GM12875 (cell line): ENCODE results near the gene PARN.

ENCODE experiments used
- H3K4me3 ChIP-seq: one replicate; pipeline ENCODE4 v1.5.1; 2011; ENCODE audit warnings: low read depth, low read length, control low read depth
- TF ChIP-seq, protein P1 (sequence below): IDR thresholded peaks from 2 replicates; pipeline ENCODE4 v1.5.1; 2011; ENCODE audit warnings: low read depth, mild to moderate bottlenecking, control low read depth, inconsistent platforms, low read length, moderate library complexity, borderline replicate concordance; ENCODE audit not compliant: insufficient read depth

Gene PARN

GRCh38 chr16:14629612-14629918 is 495 bp downstream of the PARN start:
- H3K4me3 ChIP-seq = peak overlapping the region; percentile 74
- TF ChIP-seq, protein P1, sequence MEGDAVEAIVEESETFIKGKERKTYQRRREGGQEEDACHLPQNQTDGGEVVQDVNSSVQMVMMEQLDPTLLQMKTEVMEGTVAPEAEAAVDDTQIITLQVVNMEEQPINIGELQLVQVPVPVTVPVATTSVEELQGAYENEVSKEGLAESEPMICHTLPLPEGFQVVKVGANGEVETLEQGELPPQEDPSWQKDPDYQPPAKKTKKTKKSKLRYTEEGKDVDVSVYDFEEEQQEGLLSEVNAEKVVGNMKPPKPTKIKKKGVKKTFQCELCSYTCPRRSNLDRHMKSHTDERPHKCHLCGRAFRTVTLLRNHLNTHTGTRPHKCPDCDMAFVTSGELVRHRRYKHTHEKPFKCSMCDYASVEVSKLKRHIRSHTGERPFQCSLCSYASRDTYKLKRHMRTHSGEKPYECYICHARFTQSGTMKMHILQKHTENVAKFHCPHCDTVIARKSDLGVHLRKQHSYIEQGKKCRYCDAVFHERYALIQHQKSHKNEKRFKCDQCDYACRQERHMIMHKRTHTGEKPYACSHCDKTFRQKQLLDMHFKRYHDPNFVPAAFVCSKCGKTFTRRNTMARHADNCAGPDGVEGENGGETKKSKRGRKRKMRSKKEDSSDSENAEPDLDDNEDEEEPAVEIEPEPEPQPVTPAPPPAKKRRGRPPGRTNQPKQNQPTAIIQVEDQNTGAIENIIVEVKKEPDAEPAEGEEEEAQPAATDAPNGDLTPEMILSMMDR = no peak

DNA sequence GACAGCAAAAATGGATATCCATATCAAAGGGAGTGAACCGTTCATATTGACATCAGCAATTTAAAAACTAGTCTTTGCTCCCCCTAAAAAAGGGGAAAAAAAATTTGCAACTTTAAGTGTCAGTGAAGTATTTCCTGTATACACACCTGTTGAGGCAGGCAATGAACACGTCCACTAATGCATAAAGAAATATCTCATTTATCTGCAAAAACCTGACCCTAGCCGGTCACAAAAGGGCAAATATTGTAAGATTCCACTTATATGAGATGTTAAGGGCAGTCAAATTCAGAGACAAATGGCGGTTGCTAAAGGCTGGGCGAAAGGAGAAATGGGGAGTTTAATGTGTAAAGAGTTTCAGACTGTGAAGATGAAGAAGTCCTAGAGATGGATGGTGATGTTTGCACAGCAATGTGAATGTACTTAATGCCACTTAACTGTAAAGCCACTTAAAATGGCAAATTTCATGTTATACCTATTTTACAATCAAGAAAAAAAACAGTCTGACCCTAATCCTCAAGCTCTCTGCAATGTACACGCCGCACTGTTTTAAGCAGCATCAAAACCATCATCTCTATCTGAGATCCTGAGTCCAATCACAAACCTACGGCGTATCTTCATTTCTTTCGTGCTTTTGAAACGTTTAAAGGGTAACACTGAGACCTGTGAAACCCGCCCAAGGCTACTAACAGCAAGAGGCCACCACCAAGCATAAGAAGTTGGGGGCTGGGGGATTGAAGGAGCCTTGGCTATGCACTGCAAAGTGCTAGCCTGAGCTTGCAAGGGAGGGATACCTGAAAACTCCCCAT is 1.1 kb downstream of the PARN start:
- peak overlapping the region; percentile 74 for H3K4me3 ChIP-seq
- TF ChIP-seq, protein P1 = no peak

DNA sequence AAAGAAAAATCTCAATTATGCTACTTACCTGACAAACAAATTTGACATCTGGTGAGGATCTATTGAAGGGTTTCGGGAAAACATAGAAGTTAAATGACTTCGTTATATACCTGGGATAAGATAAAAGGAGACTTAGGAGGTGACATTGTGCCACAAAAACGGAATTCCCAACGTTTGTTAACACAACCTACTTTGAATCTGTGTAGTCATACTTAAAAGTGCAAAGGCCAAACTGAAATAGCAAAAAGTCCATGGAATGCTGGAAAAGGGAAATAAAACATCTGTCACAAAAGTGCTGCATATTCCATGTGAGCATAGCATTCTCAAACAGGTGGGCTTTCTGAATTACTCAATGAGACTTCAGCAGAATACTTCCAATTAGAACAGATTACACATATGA is 3.0 kb downstream of the PARN start:
- H3K4me3 ChIP-seq = no peak overlapping the region
- TF ChIP-seq, protein P1 = no peak

GRCh38 chr16:14618566-14618965 is 11.5 kb downstream of the PARN start:
- TF ChIP-seq, protein P1 = no peak

GRCh38 chr16:14616280-14616679 is 13.8 kb downstream of the PARN start:
- TF ChIP-seq, protein P1 = no peak

More at GRCh38 chr16:14618566-14618965, 11.5 kb downstream of the PARN start:
- no peak overlapping the region for H3K4me3 ChIP-seq

GRCh38 chr16:14613991-14614390 is 16.1 kb downstream of the PARN start:
- TF ChIP-seq, protein P1 = no peak
- H3K4me3 ChIP-seq = no peak overlapping the region

More at GRCh38 chr16:14616280-14616679, 13.8 kb downstream of the PARN start:
- H3K4me3 ChIP-seq = no peak overlapping the region

DNA sequence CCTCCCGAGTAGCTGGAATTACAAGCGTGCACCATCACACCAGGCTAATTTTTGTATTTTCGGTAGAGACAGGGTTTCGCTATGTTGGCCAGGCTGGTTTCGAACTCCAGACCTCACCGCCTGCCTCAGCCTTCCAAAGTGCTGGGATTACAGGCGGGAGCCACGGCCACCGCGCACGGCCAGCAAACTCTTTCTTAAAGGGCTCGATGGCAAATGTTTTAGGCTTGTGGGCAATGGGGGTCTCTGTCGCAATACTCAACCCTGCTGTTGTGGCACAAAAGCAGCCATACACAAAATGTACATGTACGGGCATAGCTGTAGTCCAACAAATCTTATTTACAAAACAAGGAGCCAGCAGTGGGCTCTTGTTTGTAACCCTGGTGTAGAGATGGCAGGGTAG is 18.4 kb downstream of the PARN start:
- TF ChIP-seq, protein P1 = no peak
- no peak overlapping the region for H3K4me3 ChIP-seq
